ENCODE results near the gene FOXC2. TPM values are rescaled to one million over a fixed set of nuclear protein-coding genes. Genes with fewer than 3 reads are reported as not detected.

Gene FOXC2
- total and polyA plus RNA-seq, 9 of the 15 experiments (the other 6 are each of a cell fraction or from before 2014, with no cell fraction given), result 0.01 to 0.11 (median 0.10) TPM; not detected in 5

GRCh38 chr16:86581458-86581857 lies 14.8 kb downstream of the FOXC2 start:
- H3K9me1 ChIP-seq (ENCODE audit: control insufficient read depth, insufficient read depth, low read length), result no peaks in the 10 kb centered on the region
- no peaks in the 10 kb centered on the region for H3K9me3 ChIP-seq (replicated peaks; ENCODE audit: control insufficient read depth, insufficient read depth, low read depth, low read length)
- no TSS peak for BruUV-seq (replicated peaks)
- ChIA-PET CTCF (ENCODE audit: low intra/inter-chr PET ratio) (no interaction called here), POLR2A (no interaction called here)
- no peaks in the 10 kb centered on the region for H3K36me3 ChIP-seq (ENCODE audit: control insufficient read depth, insufficient read depth, low read length)
- no peak overlapping the region for H3K4me3 ChIP-seq
- no peak for TF ChIP-seq ATF2 (CRISPR knock-in tag; IDR thresholded peaks at IDR 0.05)
- H4K20me1 ChIP-seq (replicated peaks; ENCODE audit: control insufficient read depth, insufficient read depth, low read length), result 0 out of 2 replicates have a peak, but pooled peaks cover 4% of the 10 kb centered on the region
- no peak overlapping the region for H3K9ac ChIP-seq (ENCODE audit: insufficient read depth in 1 of 2, low read depth in 2 of 2, low read length in 2 of 2)
- no peak overlapping the region for H2AFZ ChIP-seq (ENCODE audit: low read depth, low read length)
- H3K4me1 ChIP-seq (replicated peaks in 1 of 2; ENCODE audit: control insufficient read depth in 2 of 2, insufficient read depth in 2 of 2, low read length in 2 of 2), result peaks cover 0 to 8% of the 10 kb centered on the region in 2 experiments; a peak in 2 of 5 replicates
- H3K79me2 ChIP-seq (ENCODE audit: control insufficient read depth, insufficient read depth, low read length), result no peaks in the 10 kb centered on the region
- ATAC-seq, result no peak
- H3K27ac ChIP-seq (ENCODE audit: extremely low read depth, low read depth, low read length), result no peak overlapping the region
- no peak overlapping the region for H3K4me2 ChIP-seq (ENCODE audit: insufficient read depth, low read length)
- 1% methylated on average over 4 of the region's 4 CpGs for WGBS (ENCODE audit: insufficient coverage, low coverage, missing lambda C conversion rate)
- in situ Hi-C loops (cut with MboI) (no loop called here), intact Hi-C loops (cut with micrococcal nuclease) (no loop called here)
- peaks cover 33 to 53% of the 10 kb centered on the region in 2 experiments for H3K27me3 ChIP-seq (ENCODE audit: control insufficient read depth in 2 of 2, insufficient read depth in 2 of 2, low read length in 2 of 2)
- no peak for DNase-seq (ENCODE audit: extremely low read depth in 1 of 4, low spot score in 3 of 4)
- FAIRE-seq, result no peak

- Histone ChIP-seq H3K4me1 (replicated peaks in 1 of 2; ENCODE audit: control insufficient read depth in 2 of 2, insufficient read depth in 2 of 2, low read length in 2 of 2) (no peaks in the 10 kb centered on the region; a peak in 1 of 5 replicates), H4K20me1 (replicated peaks; ENCODE audit: control insufficient read depth, insufficient read depth, low read length) (0 out of 2 replicates have a peak, but pooled peaks cover 4% of the 10 kb centered on the region), H3K36me3 (ENCODE audit: control insufficient read depth, insufficient read depth, low read length) (no peaks in the 10 kb centered on the region), H2AFZ (ENCODE audit: low read depth, low read length) (no peak overlapping the region), H3K9me3 (replicated peaks; ENCODE audit: control insufficient read depth, insufficient read depth, low read depth, low read length) (no peaks in the 10 kb centered on the region), H3K9ac (ENCODE audit: insufficient read depth in 1 of 2, low read depth in 2 of 2, low read length in 2 of 2) (no peak overlapping the region), H3K27ac (ENCODE audit: extremely low read depth, low read depth, low read length) (no peak overlapping the region), H3K27me3 (ENCODE audit: control insufficient read depth in 2 of 2, insufficient read depth in 2 of 2, low read length in 2 of 2) (peaks cover 22 to 29% of the 10 kb centered on the region in 2 experiments), H3K4me2 (ENCODE audit: insufficient read depth, low read length) (no peak overlapping the region), H3K4me3 (no peak overlapping the region), H3K9me1 (ENCODE audit: control insufficient read depth, insufficient read depth, low read length) (no peaks in the 10 kb centered on the region), H3K79me2 (ENCODE audit: control insufficient read depth, insufficient read depth, low read length) (no peaks in the 10 kb centered on the region)
- ChIA-PET CTCF (ENCODE audit: low intra/inter-chr PET ratio) (no interaction called here), POLR2A (interaction anchor here (0.6 kb wide), 1 partner anchor 8 kb away, joined by 3 read pairs; no protein-coding TSS in a partner anchor)
- in situ Hi-C loops (cut with MboI), result no loop called here
- no peak for FAIRE-seq
- WGBS (ENCODE audit: insufficient coverage, low coverage, missing lambda C conversion rate), result 3% methylated on average over 4 of the region's 6 CpGs
- ATAC-seq, result no peak
- DNase-seq (ENCODE audit: extremely low read depth in 1 of 4, low spot score in 3 of 4), result no peak
- intact Hi-C loops (cut with micrococcal nuclease), result no loop called here
- BruUV-seq (replicated peaks), result no TSS peak
- no peak for TF ChIP-seq ZNF57 (CRISPR knock-in tag; IDR thresholded peaks at IDR 0.05)
- no peak for TF ChIP-seq UBTF (IDR thresholded peaks at IDR 0.05; ENCODE audit: borderline replicate concordance in 1 of 2, low read depth in 2 of 2, low read length in 2 of 2)
- no peak for TF ChIP-seq ZNF589 (CRISPR knock-in tag; IDR thresholded peaks at IDR 0.05; ENCODE audit: low read depth)
- no peak for TF ChIP-seq ATF4 (CRISPR knock-in tag; IDR thresholded peaks at IDR 0.05)
- no peak for TF ChIP-seq SAP30 (IDR thresholded peaks at IDR 0.05; ENCODE audit: borderline replicate concordance, insufficient read depth, low read depth, low read length, poor library complexity, severe bottlenecking)
- TF ChIP-seq ZNF146 (CRISPR knock-in tag; IDR thresholded peaks at IDR 0.05; ENCODE audit: unreplicated experiment), result no peak
- TF ChIP-seq CREB1 (IDR thresholded peaks at IDR 0.05), result no peak
- no peak for TF ChIP-seq CREB1 (CRISPR knock-in tag; IDR thresholded peaks at IDR 0.05)
- no peak for TF ChIP-seq ZNF584 (CRISPR knock-in tag; IDR thresholded peaks at IDR 0.05; ENCODE audit: low read depth)
These were observed 17.5 kb downstream of the FOXC2 start for GRCh38 chr16:86584071-86584685.
